HepG2 (cell line): ENCODE results near the gene ZNF628. TPM values are rescaled to one million over a fixed set of nuclear protein-coding genes. Genes with fewer than 3 reads are reported as not detected.

ENCODE experiments used
- CERS6 ChIP-seq: sonication (generic); formaldehyde crosslinking; IDR thresholded peaks from 2 replicates; pipeline ENCODE4 v1.5.0; 2020; ENCODE audit warnings: missing genetic modification reagents
- CREB1 ChIP-seq, 2 experiments: fragments of 450-650 bp in 1 of 2; IDR thresholded peaks; 2 replicates each; pipeline ENCODE4 v1.6.1; 2016 to 2017; ENCODE audit warnings: control low read depth in 1 of 2, mild to moderate bottlenecking in 1 of 2, missing compliant biosample characterization in 1 of 2, missing genetic modification characterization in 1 of 2
- GABPB1 ChIP-seq: IDR thresholded peaks from 2 replicates; pipeline ENCODE4 v1.6.1; 2016; ENCODE audit warnings: mild to moderate bottlenecking, missing genetic modification reagents, moderate library complexity, missing compliant biosample characterization
- GATAD2A ChIP-seq: IDR thresholded peaks from 2 replicates; pipeline ENCODE4 v1.6.1; 2016
- HMGXB4 ChIP-seq, 2 experiments: sonication (generic) in 1 of 2; formaldehyde crosslinking in 1 of 2; IDR thresholded peaks; 2 replicates each; pipeline versions ENCODE4 v1.4.0 to v1.6.1; 2018 to 2020; ENCODE audit warnings: missing genetic modification reagents in 2 of 2, borderline replicate concordance in 1 of 2, low read depth in 1 of 2, mild to moderate bottlenecking in 1 of 2, missing biosample characterization in 1 of 2
- MXD3 ChIP-seq: IDR thresholded peaks from 2 replicates; pipeline ENCODE4 v1.6.1; 2016; ENCODE audit warnings: mild to moderate bottlenecking, missing biosample characterization, missing genetic modification reagents
- MXD4 ChIP-seq: IDR thresholded peaks from 2 replicates; pipeline ENCODE4 v1.6.1; 2016; ENCODE audit warnings: mild to moderate bottlenecking, missing biosample characterization, missing genetic modification reagents
- NFATC3 ChIP-seq: sonication (generic); formaldehyde crosslinking; IDR thresholded peaks from 2 replicates; pipeline ENCODE4 v1.5.1; 2020; ENCODE audit warnings: mild to moderate bottlenecking, missing genetic modification reagents
- NFYB ChIP-seq: sonication (generic); formaldehyde crosslinking; IDR thresholded peaks from 2 replicates; pipeline ENCODE4 v1.4.0; 2020; ENCODE audit warnings: missing genetic modification reagents
- NRL ChIP-seq: sonication (generic); formaldehyde crosslinking; IDR thresholded peaks from 2 replicates; pipeline ENCODE4 v1.5.0; 2020; ENCODE audit warnings: missing genetic modification reagents, mild to moderate bottlenecking, moderate library complexity, borderline replicate concordance
- PAX8 ChIP-seq: sonication (generic); formaldehyde crosslinking; IDR thresholded peaks from 2 replicates; pipeline ENCODE4 v1.8.0; 2022; ENCODE audit warnings: mild to moderate bottlenecking, missing genetic modification reagents, borderline replicate concordance
- RCOR2 ChIP-seq: IDR thresholded peaks from 2 replicates; pipeline ENCODE4 v1.6.1; 2016; ENCODE audit warnings: missing biosample characterization, missing genetic modification reagents
- REL ChIP-seq: sonication (generic); formaldehyde crosslinking; conservative IDR thresholded peaks from 2 replicates; pipeline ENCODE4 v1.8.0; 2022; ENCODE audit warnings: mild to moderate bottlenecking, missing genetic modification reagents, moderate library complexity
- SALL1 ChIP-seq: sonication (generic); formaldehyde crosslinking; IDR thresholded peaks from 2 replicates; pipeline ENCODE4 v1.8.0; 2022; ENCODE audit warnings: mild to moderate bottlenecking, missing genetic modification reagents
- TCF12 ChIP-seq, 2 experiments: fragments of 450-650 bp in 1 of 2; sonication (generic) in 1 of 2; formaldehyde crosslinking in 1 of 2; IDR thresholded peaks; 2 replicates each; pipeline versions ENCODE4 v1.6.1 to v1.8.0; 2017 to 2022; ENCODE audit warnings: antibody characterized with exemption in 1 of 2, mild to moderate bottlenecking in 1 of 2, missing genetic modification reagents in 1 of 2, moderate library complexity in 1 of 2
- ZC3H13 ChIP-seq: sonication (generic); formaldehyde crosslinking; IDR thresholded peaks from 2 replicates; pipeline ENCODE4 v1.8.1; 2023; ENCODE audit warnings: mild to moderate bottlenecking, missing genetic modification reagents, moderate library complexity
- ZMYM4 ChIP-seq: sonication (generic); formaldehyde crosslinking; IDR thresholded peaks from 2 replicates; pipeline ENCODE4 v1.8.1; 2023; ENCODE audit warnings: mild to moderate bottlenecking, missing genetic modification reagents
- ZNF350 ChIP-seq: sonication (generic); formaldehyde crosslinking; IDR thresholded peaks from 2 replicates; pipeline ENCODE4 v1.4.0; 2020; ENCODE audit warnings: mild to moderate bottlenecking, low read depth, missing genetic modification reagents, borderline replicate concordance
- ZNF530 ChIP-seq: sonication (generic); formaldehyde crosslinking; IDR thresholded peaks from 2 replicates; pipeline ENCODE4 v1.5.0; 2020; ENCODE audit warnings: low read depth, mild to moderate bottlenecking, missing genetic modification reagents
- ZNF556 ChIP-seq: sonication (generic); formaldehyde crosslinking; IDR thresholded peaks from 2 replicates; pipeline ENCODE4 v1.4.0; 2020; ENCODE audit warnings: mild to moderate bottlenecking, missing genetic modification reagents, borderline replicate concordance
- ZNF570 ChIP-seq: sonication (generic); formaldehyde crosslinking; IDR thresholded peaks from 2 replicates; pipeline ENCODE4 v1.4.0; 2020; ENCODE audit warnings: mild to moderate bottlenecking, missing genetic modification reagents, borderline replicate concordance
- ZNF580 ChIP-seq: IDR thresholded peaks from 2 replicates; pipeline ENCODE4 v1.6.1; 2016; ENCODE audit warnings: low read depth, borderline replicate concordance
- ZNF83 ChIP-seq: sonication (generic); formaldehyde crosslinking; IDR thresholded peaks from 2 replicates; pipeline ENCODE4 v1.4.0; 2020; ENCODE audit warnings: missing genetic modification reagents, mild to moderate bottlenecking, borderline replicate concordance
- ZNF883 ChIP-seq: sonication (generic); formaldehyde crosslinking; IDR thresholded peaks from 2 replicates; pipeline ENCODE4 v1.5.1; 2020; ENCODE audit warnings: mild to moderate bottlenecking, missing genetic modification reagents; ENCODE audit errors: not compliant biosample characterization
- ZSCAN9 ChIP-seq: IDR thresholded peaks from 2 replicates; pipeline ENCODE4 v1.6.1; 2016; ENCODE audit warnings: borderline replicate concordance
- polyA plus RNA-seq, 8 experiments: library from polyadenylated mRNA; depleted of rRNA in 3 of 8; stranded (reverse) in 7 of 8; unstranded in 1 of 8; fragments of >200 nt; fragmentation: Illumina TruSeq in 4 of 8; extraction: Trizol in 4 of 8; gene quantifications; 2 replicates each; pipeline versions ENCODE4 v1.2.1 to v1.2.3, GENCODE V29; 2011 to 2016; ENCODE audit warnings: low read depth in 4 of 8, missing spikeins in 1 of 8, mixed read lengths in 1 of 8; ENCODE audit not compliant: insufficient read depth in 1 of 8
- total RNA-seq, 5 experiments: library from RNA; depleted of rRNA; stranded (reverse); fragments of >200 nt; fragmentation: Illumina TruSeq; extraction: Trizol; gene quantifications; 2 replicates each; pipeline ENCODE4 v1.2.3, GENCODE V29; 2016; ENCODE audit warnings: low read depth in 1 of 5

ZNF628 gene
- total and polyA plus RNA-seq, 2 of the 13 experiments (the other 11 are each of a cell fraction or from before 2014, with no cell fraction given) = 0.54 to 1.2 TPM

GRCh38 chr19:55437410-55437809 lies 39.0 kb upstream of the ZNF628 start (continued):
- TF ChIP-seq HMGXB4 (CRISPR knock-in tag; IDR thresholded peaks at IDR 0.05; ENCODE audit: borderline replicate concordance in 1 of 2, low read depth in 1 of 2) = 0 out of 4 replicates have a peak, but pooled peaks of 1 of the 2 experiments have one; percentile 43
- no peak for TF ChIP-seq ZNF350 (CRISPR knock-in tag)
- TF ChIP-seq ZMYM4 = 0 out of 2 replicates have a peak, but pooled peaks have one; percentile 21
- no peak for TF ChIP-seq TCF12 (IDR thresholded peaks at IDR 0.05)
- TF ChIP-seq TCF12 (CRISPR knock-in tag; IDR thresholded peaks at IDR 0.05) = no peak
- TF ChIP-seq ZNF556 (CRISPR knock-in tag) = no peak
- TF ChIP-seq NFYB (CRISPR knock-in tag) = no peak
- peak; percentile 88; the same call in 1 of the 2 replicates for TF ChIP-seq MXD3 (CRISPR knock-in tag)
- TF ChIP-seq ZNF883 (CRISPR knock-in tag) = peak; percentile 60
- TF ChIP-seq NRL = no peak
- peak; percentile 95 for TF ChIP-seq ZSCAN9
- no peak for TF ChIP-seq CREB1 (IDR thresholded peaks at IDR 0.05)
- no peak for TF ChIP-seq CREB1 (CRISPR knock-in tag; IDR thresholded peaks at IDR 0.05)
- 0 out of 2 replicates have a peak, but pooled peaks have one; percentile 15 for TF ChIP-seq GATAD2A (CRISPR knock-in tag)
- TF ChIP-seq PAX8 (CRISPR knock-in tag) = 0 out of 2 replicates have a peak, but pooled peaks have one; percentile 56
- TF ChIP-seq REL = no peak
- 0 out of 2 replicates have a peak, but pooled peaks have one; percentile 34 for TF ChIP-seq ZNF83 (CRISPR knock-in tag)
- TF ChIP-seq NFATC3 = no peak
- TF ChIP-seq RCOR2 (CRISPR knock-in tag) = no peak
- peak; percentile 91; the same call in 1 of the 2 replicates for TF ChIP-seq ZNF580
- TF ChIP-seq ZC3H13 (CRISPR knock-in tag) = 0 out of 2 replicates have a peak, but pooled peaks have one; percentile 39
- TF ChIP-seq MXD4 (CRISPR knock-in tag) = peak; percentile 55; the same call in 1 of the 2 replicates
- TF ChIP-seq ZNF570 (CRISPR knock-in tag) = no peak
- TF ChIP-seq GABPB1 (CRISPR knock-in tag) = peak; percentile 32; the same call in 1 of the 2 replicates
- peak; percentile 92 for TF ChIP-seq SALL1 (CRISPR knock-in tag)
- TF ChIP-seq CERS6 (CRISPR knock-in tag) = no peak
- no peak for TF ChIP-seq ZNF530 (CRISPR knock-in tag)
